Measurements from ENCODE around the gene LRRC49. TPM values are rescaled to one million over a fixed set of nuclear protein-coding genes. Genes with fewer than 3 reads are reported as not detected.
"Not testable (repeated sequence)": the region's sequence is repeated elsewhere in the genome, so short reads cannot be mapped to it uniquely, and the experiment has no call there.

Gene LRRC49
- total and polyA plus RNA-seq, 12 donors, result 9.7 to 149 (median 67.3) TPM

DNA sequence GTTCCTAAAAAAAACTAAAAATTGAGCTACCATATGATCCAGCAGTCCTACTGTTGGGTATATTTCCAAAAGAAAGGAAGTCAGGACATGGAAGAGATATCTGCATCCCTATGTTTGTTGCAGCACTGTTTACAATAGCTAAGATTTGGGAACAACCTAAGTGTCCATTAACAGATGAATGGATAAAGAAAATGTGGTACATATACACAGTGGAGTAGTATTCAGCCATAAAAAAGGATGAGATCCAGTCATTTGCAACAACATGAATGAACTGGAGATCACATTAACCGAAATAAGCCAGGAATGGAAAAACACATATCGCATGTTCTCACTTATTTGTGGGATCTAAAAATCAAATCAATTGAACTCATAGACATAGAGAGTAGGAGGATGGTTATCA, 29.5 kb downstream of the LRRC49 start:
- Histone ChIP-seq H3K4me3 (no peak overlapping the region), H3K4me1 (peaks cover 0 to 3% (median 0%) of the 10 kb centered on the region in 9 donors), H3K27me3 (no peaks in the 10 kb centered on the region), H3K27ac (no peak overlapping the region), H3K36me3 (no peaks in the 10 kb centered on the region), H3K9me3 (peaks cover 0 to 10% (median 0%) of the 10 kb centered on the region in 11 donors)
- ATAC-seq, result no peak
- intact Hi-C loops (cut with DNase I), result no loop called here
- no peak for DNase-seq
- TF ChIP-seq, protein P1, sequence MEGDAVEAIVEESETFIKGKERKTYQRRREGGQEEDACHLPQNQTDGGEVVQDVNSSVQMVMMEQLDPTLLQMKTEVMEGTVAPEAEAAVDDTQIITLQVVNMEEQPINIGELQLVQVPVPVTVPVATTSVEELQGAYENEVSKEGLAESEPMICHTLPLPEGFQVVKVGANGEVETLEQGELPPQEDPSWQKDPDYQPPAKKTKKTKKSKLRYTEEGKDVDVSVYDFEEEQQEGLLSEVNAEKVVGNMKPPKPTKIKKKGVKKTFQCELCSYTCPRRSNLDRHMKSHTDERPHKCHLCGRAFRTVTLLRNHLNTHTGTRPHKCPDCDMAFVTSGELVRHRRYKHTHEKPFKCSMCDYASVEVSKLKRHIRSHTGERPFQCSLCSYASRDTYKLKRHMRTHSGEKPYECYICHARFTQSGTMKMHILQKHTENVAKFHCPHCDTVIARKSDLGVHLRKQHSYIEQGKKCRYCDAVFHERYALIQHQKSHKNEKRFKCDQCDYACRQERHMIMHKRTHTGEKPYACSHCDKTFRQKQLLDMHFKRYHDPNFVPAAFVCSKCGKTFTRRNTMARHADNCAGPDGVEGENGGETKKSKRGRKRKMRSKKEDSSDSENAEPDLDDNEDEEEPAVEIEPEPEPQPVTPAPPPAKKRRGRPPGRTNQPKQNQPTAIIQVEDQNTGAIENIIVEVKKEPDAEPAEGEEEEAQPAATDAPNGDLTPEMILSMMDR (IDR thresholded peaks at IDR 0.05), result no peak
- WGBS, 2 donors, result 98 to 99% methylated on average over 2 of the region's 2 CpGs

GRCh38 chr15:70923311-70924080, 30.9 kb downstream of the LRRC49 start:
- Histone ChIP-seq H3K9me3 (peaks cover 0 to 4% (median 0%) of the 10 kb centered on the region in 11 donors), H3K4me1 (peaks cover 0 to 3% (median 0%) of the 10 kb centered on the region in 9 donors), H3K4me3 (no peak overlapping the region), H3K36me3 (no peaks in the 10 kb centered on the region), H3K27ac (no peak overlapping the region), H3K27me3 (no peaks in the 10 kb centered on the region)
- TF ChIP-seq, protein P1 (IDR thresholded peaks at IDR 0.05), result no peak
- 78 to 88% methylated on average over 2 of the region's 2 CpGs for WGBS, 2 donors
- intact Hi-C loops (cut with DNase I), result no loop called here
- ATAC-seq (no peak), DNase-seq (no peak)

- intact Hi-C loops (cut with DNase I), result loop anchor here in 1 of 10 donors (2.0 kb wide), 1 partner anchor 14 kb away; no protein-coding TSS in a partner anchor
- not testable (repeated sequence) for H3K4me3 ChIP-seq, H3K9me3 ChIP-seq, H3K36me3 ChIP-seq, ATAC-seq, H3K27me3 ChIP-seq, H3K4me1 ChIP-seq, DNase-seq, H3K27ac ChIP-seq
- 66 to 94% methylated on average over 1 of the region's 1 CpG for WGBS, 2 donors
Observed at GRCh38 chr15:70926914-70927313, 34.3 kb downstream of the LRRC49 start.

- Histone ChIP-seq H3K27me3 (no peaks in the 10 kb centered on the region), H3K4me1 (peaks cover 0 to 9% (median 0%) of the 10 kb centered on the region in 9 donors), H3K9me3 (no peaks in the 10 kb centered on the region), H3K27ac (no peak overlapping the region), H3K4me3 (no peak overlapping the region), H3K36me3 (no peaks in the 10 kb centered on the region)
- no peak for DNase-seq
- intact Hi-C loops (cut with DNase I), result loop anchor here in 1 of 10 donors (5.0 kb wide), 1 partner anchor 180 kb away; no protein-coding TSS in a partner anchor
- TF ChIP-seq, protein P1 (IDR thresholded peaks at IDR 0.05), result no peak
- no peak for ATAC-seq
Observed at GRCh38 chr15:70931821-70932220, 39.2 kb downstream of the LRRC49 start.

DNA sequence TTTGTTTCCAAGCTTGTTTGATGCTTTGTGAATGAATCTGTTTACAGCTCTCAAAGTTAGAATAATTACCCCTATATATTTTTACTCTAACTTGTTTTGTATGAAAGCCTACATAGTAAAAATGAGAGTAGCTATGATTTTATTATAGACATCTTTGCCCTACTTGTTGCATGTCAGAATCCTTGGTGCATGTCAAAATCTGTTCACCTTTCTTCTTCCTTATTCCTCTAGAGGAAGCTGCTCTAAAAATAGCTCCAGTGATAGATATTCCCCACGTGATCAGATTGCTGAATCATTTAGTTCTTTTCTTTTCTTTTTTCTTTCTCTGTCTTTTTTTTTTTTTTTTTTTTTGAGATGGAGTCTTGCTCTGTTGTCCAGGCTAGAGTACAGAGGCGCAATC, 39.8 kb downstream of the LRRC49 start:
- Histone ChIP-seq H3K4me1 (peaks cover 0 to 9% (median 0%) of the 10 kb centered on the region in 9 donors), H3K36me3 (no peaks in the 10 kb centered on the region), H3K27me3 (no peaks in the 10 kb centered on the region), H3K9me3 (no peaks in the 10 kb centered on the region), H3K4me3 (no peak overlapping the region), H3K27ac (no peak overlapping the region)
- TF ChIP-seq, protein P1 (IDR thresholded peaks at IDR 0.05), result no peak
- ATAC-seq (no peak), DNase-seq (no peak)
- 61 to 64% methylated on average over 2 of the region's 2 CpGs for WGBS, 2 donors
- intact Hi-C loops (cut with DNase I), result loop anchor here in 1 of 10 donors (5.0 kb wide), 1 partner anchor 180 kb away; no protein-coding TSS in a partner anchor
